ENCODE results near the gene SREK1.

GRCh38 chr5:66209350-66209749 lies 65.2 kb downstream of the SREK1 start:
- TF ChIP-seq, protein P1, sequence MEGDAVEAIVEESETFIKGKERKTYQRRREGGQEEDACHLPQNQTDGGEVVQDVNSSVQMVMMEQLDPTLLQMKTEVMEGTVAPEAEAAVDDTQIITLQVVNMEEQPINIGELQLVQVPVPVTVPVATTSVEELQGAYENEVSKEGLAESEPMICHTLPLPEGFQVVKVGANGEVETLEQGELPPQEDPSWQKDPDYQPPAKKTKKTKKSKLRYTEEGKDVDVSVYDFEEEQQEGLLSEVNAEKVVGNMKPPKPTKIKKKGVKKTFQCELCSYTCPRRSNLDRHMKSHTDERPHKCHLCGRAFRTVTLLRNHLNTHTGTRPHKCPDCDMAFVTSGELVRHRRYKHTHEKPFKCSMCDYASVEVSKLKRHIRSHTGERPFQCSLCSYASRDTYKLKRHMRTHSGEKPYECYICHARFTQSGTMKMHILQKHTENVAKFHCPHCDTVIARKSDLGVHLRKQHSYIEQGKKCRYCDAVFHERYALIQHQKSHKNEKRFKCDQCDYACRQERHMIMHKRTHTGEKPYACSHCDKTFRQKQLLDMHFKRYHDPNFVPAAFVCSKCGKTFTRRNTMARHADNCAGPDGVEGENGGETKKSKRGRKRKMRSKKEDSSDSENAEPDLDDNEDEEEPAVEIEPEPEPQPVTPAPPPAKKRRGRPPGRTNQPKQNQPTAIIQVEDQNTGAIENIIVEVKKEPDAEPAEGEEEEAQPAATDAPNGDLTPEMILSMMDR (IDR thresholded peaks at IDR 0.05) = no peak
- TF ChIP-seq POLR2A (IDR thresholded peaks at IDR 0.05) = no peak

Measured in prostate gland (tissue), 2 donors.